Activated CD8-positive, alpha-beta memory T cell treated with anti-CD3 and anti-CD28 coated beads, Interleukin-2, amount 50 U/mL, for 24 hours (primary cell): ENCODE data around the gene NSG1.

ENCODE experiments used
- DNase-seq: peaks from one replicate; pipeline ENCODE4 v3.0.0-alpha.2; 2020; ENCODE audit errors: extremely low read depth

The NSG1 gene

GRCh38 chr4:4368809-4369580 lies 17.9 kb upstream of the NSG1 start:
- no peak for DNase-seq

- no peak for DNase-seq
Measured at GRCh38 chr4:4374388-4375098, 12.4 kb upstream of the NSG1 start.

- no peak for DNase-seq
Measured at GRCh38 chr4:4376074-4376473, 10.8 kb upstream of the NSG1 start.

- DNase-seq: no peak
Measured at GRCh38 chr4:4377191-4377590, 9.7 kb upstream of the NSG1 start.

GRCh38 chr4:4377732-4378460 lies 9.0 kb upstream of the NSG1 start:
- no peak for DNase-seq

- DNase-seq: no peak
Measured at GRCh38 chr4:4379540-4380087, 7.3 kb upstream of the NSG1 start.

- DNase-seq: no peak
Measured at GRCh38 chr4:4383085-4383484, 3.8 kb upstream of the NSG1 start.

GRCh38 chr4:4384837-4385236 lies 2.1 kb upstream of the NSG1 start:
- no peak for DNase-seq

GRCh38 chr4:4385729-4386295 lies 1.1 kb upstream of the NSG1 start:
- no peak for DNase-seq

- no peak for DNase-seq
Measured at GRCh38 chr4:4386296-4386735, 586 bp upstream of the NSG1 start.

GRCh38 chr4:4387531-4388310 lies 819 bp downstream of the NSG1 start:
- DNase-seq: no peak

GRCh38 chr4:4388311-4388790 lies 1.4 kb downstream of the NSG1 start:
- no peak for DNase-seq

- DNase-seq: no peak
Measured at GRCh38 chr4:4388836-4389575, 2.1 kb downstream of the NSG1 start.

- DNase-seq: no peak
Measured at GRCh38 chr4:4390046-4390445, 3.1 kb downstream of the NSG1 start.

- DNase-seq: no peak
Measured at GRCh38 chr4:4390515-4391240, 3.8 kb downstream of the NSG1 start.

GRCh38 chr4:4391866-4392265 lies 5.0 kb downstream of the NSG1 start:
- DNase-seq: no peak

GRCh38 chr4:4392501-4393183 lies 5.7 kb downstream of the NSG1 start:
- no peak for DNase-seq

- no peak for DNase-seq
Measured at GRCh38 chr4:4394644-4395043, 7.7 kb downstream of the NSG1 start.

GRCh38 chr4:4395371-4395770 lies 8.5 kb downstream of the NSG1 start:
- DNase-seq: no peak
